Measurements from ENCODE around the gene KLF12.

Gene KLF12

GRCh38 chr13:74134221-74134776, at the start of gene KLF12:
Gene KLF12 (minus strand): TSS chr13:74134404.
- DNase-seq = peak; percentile 97

GRCh38 chr13:74182491-74182890, 48.3 kb upstream of the KLF12 start:
- no peak for DNase-seq

- DNase-seq = no peak
Observed at GRCh38 chr13:74174810-74175209, 40.6 kb upstream of the KLF12 start.

GRCh38 chr13:74173822-74174221, 39.6 kb upstream of the KLF12 start:
- DNase-seq = no peak

GRCh38 chr13:74171641-74172040, 37.4 kb upstream of the KLF12 start:
- no peak for DNase-seq

- no peak for DNase-seq
Observed at GRCh38 chr13:74169676-74170075, 35.5 kb upstream of the KLF12 start.

GRCh38 chr13:74168263-74168675, 34.1 kb upstream of the KLF12 start:
- no peak for DNase-seq

GRCh38 chr13:74166261-74167004, 32.2 kb upstream of the KLF12 start:
- DNase-seq = no peak

GRCh38 chr13:74162782-74163181, 28.6 kb upstream of the KLF12 start:
- DNase-seq = no peak

GRCh38 chr13:74162135-74162534, 27.9 kb upstream of the KLF12 start:
- DNase-seq = no peak

GRCh38 chr13:74158571-74159352, 24.6 kb upstream of the KLF12 start:
- DNase-seq = no peak

GRCh38 chr13:74158028-74158427, 23.8 kb upstream of the KLF12 start:
- DNase-seq = no peak

GRCh38 chr13:74154981-74155380, 20.8 kb upstream of the KLF12 start:
- DNase-seq = no peak

- no peak for DNase-seq
Observed at GRCh38 chr13:74153316-74153715, 19.1 kb upstream of the KLF12 start.

GRCh38 chr13:74151859-74152258, 17.7 kb upstream of the KLF12 start:
- DNase-seq = no peak

- no peak for DNase-seq
Observed at GRCh38 chr13:74148352-74148751, 14.1 kb upstream of the KLF12 start.

- no peak for DNase-seq
Observed at GRCh38 chr13:74145249-74145975, 11.2 kb upstream of the KLF12 start.

GRCh38 chr13:74144269-74144668, 10.1 kb upstream of the KLF12 start:
- DNase-seq = no peak

GRCh38 chr13:74142257-74142656, 8.1 kb upstream of the KLF12 start:
- no peak for DNase-seq

- DNase-seq = no peak
Observed at GRCh38 chr13:74138241-74138640, 4.0 kb upstream of the KLF12 start.

- peak; percentile 56 for DNase-seq
Observed at GRCh38 chr13:74136084-74136658, 2.0 kb upstream of the KLF12 start.

- peak; percentile 79 for DNase-seq
Observed at GRCh38 chr13:74135326-74136083, 1.3 kb upstream of the KLF12 start.
